CD4-positive, alpha-beta T cell treated with Interleukin-6 for 4 hours (primary cell): ENCODE measurements around the gene STK10.

Source experiments
- DNase-seq: peaks from one replicate; pipeline ENCODE4 v3.0.0-alpha.2; 2020; ENCODE audit warnings: mixed read lengths

The STK10 gene

DNA sequence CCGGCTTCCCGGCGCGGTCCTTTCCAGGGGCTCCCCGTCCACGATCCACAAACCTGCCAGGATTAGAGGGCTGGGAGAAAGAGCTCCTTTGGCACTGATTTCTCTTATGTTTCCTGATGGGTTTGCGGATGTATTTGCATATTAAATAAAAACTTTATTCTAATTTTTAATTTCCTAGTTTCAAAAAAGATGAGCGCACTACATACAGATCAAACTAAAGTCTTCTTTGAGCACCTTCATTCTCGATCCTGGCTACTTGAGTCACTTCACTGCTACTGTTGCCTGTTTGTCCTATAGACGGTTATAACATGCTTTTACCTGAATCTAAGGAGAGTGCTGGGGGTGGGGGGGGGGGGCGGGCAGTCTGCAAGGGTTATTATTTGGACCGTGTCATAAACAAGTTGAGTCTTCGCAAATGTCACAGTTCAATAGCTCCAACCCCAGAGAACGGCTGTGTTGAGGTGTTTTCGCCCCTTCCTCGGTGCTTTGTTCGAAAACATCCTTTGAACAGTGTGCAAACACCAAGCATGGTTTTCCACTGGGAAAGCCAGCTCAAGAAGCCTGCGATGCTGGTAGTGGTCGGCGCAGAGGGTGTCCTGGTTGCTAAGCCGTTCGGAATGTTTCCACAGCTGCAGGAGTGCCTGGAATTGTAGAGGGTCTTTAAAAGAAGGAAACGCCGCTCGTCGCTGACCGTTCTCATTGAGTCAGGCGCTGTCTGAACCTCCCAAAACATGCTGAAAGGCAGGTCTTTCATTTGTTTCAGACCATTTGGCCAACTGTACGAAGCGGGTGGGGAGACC lies 1.1 kb upstream of the STK10 start:
- DNase-seq = no peak

DNA sequence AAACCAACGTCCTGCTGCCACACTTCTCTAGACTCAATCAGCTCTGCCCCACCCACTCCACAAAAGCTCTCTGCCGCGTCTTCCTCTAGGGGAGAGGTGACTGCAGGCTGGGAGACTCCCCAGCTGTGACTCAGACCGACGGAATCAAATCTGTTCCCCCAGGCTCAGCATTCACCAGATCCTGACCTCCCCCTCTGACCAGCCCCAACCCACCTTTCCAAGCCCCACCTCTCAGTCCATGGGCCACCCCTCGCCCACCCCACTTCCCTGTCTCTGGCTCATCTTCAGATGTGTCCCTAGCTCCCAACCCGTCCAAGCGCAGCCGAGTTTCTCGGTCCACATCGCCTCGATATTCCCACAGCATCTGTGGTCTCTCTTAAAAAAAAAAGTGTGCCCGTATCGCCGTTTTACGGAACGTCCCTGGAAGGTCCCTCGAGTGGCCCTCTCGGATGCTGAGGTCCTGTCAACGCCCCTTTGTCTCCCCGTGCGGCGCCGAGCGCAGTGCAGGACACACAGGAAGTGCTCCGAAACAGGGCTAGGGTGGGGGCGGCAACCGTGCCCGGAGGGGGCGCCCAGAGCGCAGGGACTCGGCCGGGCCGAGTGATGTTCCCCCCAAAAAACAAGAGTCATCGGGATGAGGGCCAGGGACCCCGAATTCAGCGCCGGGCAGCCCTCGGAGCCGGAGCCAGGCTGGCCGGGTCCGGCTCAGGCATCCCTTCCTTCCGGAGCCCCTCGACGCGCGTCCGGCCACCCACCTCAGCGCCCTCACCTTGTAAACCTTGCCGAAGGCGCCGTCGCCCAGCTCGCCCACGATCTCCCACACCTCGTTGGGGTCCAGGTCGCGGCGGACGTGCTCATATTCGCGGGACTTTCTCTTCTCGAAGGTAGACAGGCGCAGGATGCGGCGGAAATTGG lies 649 bp downstream of the STK10 start:
- DNase-seq = peak; percentile 77

DNA sequence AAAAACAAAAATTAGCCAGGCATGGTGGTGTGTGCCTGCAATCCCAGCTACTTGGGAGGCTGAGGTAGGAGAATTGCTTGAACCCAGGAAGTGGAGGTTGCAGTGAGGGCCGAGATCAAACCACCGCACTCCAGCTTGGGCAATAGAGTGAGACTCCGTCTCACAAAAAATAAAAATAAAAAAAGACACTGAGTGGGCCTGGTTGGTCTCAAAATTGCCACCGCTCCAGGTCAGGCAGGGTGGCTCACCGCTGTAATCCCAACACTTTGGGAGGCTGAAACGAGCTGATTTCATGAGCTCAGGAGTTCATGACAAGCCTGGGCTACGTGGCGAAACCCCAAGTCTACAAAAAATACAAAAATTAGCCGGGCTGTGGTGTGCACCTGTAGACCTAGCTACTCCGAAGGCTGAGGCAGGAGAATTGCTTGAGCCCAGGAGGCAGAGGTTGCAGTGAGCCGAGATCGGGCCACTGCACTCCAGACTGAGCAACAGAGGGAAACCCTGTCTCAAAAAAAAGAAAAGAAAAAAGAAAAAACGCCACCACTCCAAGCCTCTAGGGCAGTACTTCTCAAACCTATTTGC lies 1.8 kb downstream of the STK10 start:
- DNase-seq = no peak

DNA sequence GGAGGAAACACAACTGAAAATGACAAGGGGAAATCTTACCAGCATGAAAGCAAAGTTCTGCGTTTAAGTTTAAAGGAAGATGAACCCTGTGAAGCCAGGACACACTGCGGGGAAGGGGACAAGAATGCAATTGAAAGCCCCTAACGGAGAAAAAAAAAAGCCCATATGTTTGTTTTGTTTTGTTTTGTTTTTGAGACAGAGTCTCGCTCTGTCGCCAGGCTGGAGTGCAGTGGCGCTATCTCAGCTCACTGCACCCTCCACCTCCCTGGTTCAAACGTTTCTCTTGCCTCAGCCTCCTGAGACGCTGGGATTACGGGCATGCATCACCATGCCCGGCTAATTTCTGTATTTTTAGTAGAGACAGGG lies 2.9 kb downstream of the STK10 start:
- peak; percentile 30 for DNase-seq

DNA sequence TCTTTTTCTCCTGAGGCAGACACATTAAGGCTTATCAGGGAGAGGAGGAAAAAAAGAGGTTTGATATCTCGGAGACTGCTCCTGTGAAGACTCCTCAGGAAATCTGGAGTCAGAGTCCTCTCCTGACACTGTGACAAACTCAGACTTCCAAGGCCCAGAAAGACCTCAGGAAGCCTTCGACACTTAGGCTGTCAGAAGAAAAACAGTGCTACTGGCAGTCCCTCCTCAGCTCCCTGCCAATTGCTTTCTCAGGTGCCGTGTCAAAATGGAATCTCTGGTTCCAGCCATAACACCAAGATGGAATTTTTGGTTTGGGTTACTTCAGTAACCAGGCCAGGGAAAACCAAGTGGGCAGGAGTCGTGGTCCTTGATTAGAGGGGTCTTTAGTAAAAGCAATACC lies 4.1 kb downstream of the STK10 start:
- no peak for DNase-seq

DNA sequence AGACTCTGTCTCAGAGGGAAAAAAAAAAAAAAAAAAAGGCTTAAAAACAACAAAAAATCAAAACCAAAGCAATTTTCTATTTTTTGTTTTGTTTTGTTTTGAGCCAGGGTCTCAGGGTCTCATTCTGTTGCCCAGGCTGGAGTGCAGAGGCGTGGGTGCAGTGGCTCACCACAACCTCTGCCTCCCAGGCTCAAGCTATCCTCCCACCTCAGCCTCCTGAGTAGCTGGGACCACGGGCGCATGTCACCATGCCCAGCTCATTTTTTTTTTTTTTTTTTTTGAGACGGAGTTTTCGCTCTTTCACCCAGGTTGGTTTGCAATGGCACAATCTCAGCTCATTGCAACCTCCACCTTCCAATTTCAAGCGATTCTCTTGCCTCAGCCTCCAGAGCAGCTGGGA lies 5.7 kb downstream of the STK10 start:
- no peak for DNase-seq

DNA sequence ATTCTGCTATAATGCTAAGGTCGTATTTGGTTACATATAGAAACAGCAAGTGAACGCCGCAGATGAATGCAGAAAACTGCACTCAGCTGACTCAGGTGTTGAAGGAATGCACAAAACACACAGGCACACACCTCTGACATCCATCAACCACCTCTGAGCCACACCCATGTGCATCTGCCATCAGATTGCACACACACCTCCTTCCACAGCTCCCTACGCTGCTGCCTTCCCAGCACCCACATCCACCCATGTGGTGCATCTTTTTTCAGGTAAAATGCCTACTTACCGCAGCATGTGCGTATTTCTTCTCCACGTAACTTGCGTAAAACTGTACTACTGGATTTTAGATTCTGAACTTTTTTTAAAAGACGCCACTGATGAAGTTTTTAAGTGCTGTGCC lies 7.1 kb downstream of the STK10 start:
- DNase-seq = peak; percentile 57

DNA sequence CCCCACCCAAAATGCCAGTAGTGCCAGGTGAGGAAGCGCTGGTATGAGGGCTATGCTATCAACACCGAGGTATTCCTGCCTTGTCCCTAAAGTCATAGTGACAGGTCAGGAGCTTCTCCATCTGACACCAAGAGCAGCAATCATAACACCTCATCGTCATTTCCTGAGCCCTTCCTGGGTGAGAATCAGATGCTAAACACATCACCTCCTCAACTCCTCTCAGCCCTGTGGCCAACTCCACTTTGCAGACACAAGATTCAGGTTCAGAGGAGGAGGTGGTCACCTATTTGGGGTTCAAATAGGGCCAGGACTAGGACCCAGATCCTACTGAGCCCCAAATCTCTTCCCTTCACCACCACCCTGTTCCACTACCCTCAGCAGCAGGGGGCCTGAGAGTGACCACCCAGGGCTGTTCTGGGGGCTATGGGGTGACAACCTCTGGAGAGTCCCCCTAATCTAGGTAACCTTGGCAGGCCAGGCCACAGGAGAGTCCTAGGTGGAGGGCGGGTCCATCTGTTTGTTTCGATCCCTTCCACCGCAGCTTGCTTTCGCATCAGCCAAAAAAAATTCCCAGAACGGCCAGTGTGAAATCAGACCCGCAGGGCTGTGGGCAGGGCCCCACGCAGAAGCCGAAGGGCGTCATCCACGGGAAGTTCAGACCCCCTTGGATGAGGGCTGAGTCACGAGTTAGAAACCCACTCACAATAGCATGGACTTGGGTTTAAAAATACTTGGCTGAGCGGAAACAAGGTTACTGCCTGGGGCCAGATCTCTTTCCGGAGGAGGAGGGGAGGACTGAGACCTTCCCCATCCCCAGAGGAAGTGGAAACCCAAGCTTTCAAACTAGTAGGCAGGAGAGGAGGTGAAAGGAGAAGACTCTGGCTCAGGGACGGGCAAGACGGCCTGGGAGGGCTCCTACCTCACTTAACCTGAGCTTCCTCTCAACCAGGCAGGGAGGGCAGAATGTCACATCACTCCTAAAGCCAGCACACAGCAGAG lies 8.7 kb downstream of the STK10 start:
- peak; percentile 58 for DNase-seq

DNA sequence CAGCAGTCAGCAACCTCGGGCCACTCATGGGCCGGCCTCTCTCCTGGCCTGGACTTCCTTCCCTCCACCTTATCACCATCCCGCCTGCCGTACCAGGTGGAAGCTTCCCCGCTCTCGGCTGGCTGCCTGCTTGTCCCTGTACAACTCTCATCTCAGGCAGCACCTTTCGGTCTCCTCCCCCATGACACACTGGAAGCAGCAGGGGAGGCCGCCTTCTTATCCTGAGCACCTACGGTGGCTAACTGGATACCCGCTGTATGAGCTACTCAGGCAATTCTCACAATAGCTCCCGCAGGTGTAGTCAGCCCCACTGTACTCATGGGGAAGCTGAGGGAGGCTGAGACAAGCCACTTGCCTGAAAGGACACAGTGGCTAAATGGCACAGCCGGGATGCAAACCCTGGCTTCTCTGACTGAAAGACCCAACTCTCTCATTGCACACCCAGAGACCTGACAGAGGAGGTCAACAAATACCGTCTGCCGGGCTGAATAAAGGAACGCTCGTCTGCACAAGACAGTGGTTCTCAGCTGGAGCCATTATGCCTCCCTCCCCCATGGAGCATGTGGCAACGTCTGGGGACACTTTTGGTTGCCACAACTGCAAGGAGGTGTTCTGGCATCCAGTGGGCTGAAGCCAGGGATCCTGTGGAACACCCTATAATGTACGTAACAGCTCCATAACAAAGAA lies 9.6 kb downstream of the STK10 start:
- peak; percentile 59 for DNase-seq

DNA sequence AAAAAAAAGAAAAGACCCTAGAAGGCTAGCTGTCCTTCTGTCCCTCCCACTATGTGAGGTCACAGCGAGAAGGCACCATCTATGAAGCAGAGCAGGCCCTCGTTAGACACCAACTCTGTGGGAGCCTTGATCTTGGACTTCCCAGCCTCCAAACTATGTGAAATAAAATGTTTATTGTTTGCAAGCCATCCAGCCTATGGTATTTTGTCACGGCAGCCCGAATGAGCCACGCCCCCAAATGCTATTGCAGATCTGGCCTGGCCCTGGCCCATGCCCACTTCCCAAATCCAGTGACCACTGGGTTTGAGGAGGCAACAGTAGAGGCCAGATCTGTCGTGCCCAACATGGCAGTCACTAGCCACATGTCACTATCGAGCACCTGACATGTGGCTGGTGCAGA lies 10.8 kb downstream of the STK10 start:
- DNase-seq = no peak

DNA sequence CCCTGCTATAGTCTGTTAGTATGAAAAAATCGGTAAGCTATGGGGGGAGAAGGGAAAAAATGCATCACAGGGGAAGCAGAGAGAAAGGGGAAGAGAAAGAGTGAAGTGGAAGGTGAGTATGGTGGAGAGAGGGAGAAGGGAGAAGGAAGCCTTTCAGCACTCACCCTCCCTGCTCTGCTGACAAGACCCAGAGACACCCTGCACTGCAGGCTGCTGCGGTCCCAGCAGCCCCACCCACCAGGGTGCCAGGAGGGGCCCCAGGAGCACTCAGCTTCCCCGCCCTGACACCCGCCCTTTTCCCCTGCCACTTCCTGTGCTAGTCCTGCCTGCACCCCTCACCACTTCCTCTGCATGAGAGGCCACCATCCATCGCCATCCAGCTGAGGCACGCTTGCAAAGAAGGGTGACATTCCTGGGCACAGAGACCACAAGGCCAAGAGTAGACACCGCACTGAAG lies 12.7 kb downstream of the STK10 start:
- DNase-seq = peak; percentile 95

DNA sequence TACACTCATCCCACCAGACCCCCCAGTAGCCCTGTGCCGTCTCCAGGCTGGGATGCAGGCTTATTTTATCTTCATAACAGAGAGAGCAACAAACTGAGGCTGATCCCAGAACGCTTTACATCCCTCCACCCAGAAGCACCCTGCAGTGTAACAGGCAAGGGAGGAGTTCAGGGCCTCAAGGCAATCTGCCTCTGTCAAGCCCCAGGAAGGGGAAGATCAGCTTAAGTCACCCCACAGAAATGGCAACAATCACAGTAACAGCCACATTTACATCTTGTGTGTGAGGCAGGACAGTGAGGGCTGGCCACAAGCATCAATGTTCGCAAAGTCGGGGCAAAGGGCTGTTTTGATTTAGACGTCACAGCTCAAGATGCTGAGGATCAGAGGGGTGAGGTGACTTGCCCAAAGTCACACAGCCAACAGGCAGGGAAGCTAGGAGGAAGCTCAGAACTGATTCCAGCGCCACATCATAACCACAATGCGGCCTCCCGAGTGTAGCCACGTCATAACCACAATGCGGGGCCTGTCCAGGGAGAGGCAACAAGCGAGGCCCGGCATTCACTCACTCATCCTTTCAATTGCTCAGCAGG lies 14.4 kb downstream of the STK10 start:
- peak; percentile 77 for DNase-seq

DNA sequence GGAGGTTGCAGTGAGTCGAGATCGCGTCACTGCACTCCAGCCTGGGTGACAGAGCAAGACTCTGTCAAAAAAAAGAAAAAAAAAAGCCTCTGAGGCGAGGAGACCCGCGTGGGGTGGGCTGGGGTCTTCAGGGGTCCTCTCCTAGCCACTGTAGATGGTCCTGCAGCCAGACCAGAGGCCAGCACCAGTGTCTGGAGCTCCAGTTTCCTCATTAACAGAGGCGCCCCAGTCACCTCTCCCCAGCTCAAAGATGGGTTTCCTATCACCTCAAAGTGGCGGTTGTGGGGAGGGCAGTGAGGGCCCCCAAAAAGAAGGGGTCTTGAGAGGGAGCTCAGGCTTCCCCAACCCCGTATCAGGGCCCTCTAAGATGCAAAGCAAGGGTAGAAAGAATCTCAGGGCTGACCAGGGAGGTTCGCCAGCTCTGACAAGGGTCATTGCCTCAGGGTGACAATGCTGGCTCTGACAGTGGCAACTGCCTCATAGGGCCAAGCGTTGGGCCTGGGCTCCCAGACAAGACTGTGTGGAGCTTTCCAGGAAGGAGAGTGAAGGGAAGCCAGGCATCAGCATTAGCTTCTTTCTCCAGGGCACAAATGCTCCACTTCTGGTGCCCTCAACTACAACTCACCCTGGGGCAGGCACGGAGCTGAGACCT lies 15.0 kb downstream of the STK10 start:
- no peak for DNase-seq

DNA sequence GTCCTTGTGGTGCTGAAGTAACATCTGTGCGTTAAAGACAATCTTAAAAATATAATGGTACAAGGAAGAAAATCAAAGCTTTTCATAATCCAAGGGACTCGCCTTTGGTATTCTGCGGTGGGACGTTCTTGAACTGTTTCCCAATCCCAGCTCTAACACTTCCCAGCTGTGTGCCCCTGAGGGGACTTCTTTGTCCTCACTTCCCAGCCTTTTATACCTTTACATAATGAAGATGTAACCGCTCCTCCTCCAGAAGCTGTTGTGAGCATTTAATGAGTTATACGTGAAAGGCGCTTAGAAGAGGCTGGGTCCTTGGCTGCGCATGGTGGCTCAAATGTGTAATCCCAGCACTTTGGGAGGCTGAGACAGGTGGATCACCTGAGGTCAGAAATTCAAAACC lies 16.9 kb downstream of the STK10 start:
- no peak for DNase-seq

DNA sequence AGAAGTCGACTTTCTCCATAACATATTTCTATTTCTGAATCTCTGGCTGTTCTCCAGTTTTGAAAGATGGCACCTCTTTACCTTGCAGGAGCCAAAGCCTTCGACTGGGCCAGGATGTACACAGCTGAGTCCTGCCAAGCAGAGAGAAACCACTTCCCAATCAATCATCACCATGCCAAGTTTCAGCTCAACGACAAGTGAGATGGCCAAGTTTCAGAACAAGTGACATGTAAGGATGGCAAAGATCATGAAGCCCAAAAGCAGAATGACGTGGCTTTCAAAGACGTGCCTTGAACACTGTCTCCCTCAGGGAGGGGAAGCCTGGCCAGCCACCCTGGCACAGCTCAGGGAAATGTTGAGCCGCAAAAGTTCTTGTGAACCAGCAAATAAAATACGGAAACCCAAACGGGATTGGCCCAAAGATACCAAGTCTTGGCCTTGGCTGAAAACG lies 17.7 kb downstream of the STK10 start:
- DNase-seq = no peak

DNA sequence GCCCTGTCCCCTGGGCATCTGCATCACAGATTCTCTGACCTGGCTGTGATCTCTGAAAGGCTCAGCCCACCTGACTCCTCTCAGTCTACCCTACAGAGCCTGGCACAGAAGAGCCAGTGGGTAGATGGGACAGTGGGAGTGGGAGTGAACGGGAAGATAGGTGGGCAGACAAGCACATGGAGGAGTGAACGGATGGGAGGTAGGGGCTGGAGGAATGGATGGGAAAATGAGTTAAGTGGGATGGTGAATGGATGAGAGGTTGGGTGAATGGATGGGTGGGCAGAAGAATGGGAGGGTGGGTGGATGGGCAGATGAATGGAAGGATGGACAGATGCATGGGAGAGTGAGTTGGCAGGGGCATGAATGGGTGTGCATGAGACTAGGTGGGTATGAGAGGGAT lies 18.8 kb downstream of the STK10 start:
- no peak for DNase-seq

DNA sequence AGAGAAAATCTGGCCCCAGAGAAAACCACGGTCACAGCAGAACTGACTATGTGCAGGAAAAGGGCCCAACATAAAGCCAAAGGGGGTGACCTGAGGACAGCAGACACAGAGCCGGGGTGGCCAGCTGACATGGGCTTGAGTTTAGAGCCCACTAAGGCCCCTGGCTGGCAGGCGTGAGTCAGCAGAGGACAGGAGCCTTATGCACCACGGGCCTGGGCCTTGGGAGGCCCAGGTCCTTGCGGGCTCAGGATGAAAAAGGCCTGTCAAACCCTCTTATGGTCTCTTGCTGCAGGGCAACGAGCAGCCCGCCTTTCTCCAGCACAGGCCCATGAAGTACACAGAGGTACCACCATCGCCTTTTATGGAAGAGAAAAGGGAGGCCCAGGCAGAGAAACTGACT lies 19.7 kb downstream of the STK10 start:
- no peak for DNase-seq

DNA sequence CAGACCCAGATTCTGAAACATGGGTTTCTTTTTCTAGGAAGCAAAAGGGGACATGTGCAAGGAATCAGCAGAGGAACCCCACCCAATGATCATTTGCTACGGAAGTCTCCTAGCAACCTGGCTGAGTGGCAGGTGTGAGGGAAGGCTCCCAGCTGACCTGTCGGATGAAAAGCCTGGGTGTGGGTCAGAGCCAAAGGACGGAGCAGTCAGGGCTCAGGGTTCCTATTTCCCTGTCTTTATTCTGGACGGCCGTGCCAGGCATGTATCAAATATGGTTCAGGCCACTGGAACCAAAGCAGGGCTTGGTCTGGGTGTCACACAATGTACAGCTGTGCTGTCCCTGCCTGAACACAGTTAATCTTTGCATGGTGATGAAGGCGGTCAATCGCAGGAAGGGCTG lies 20.1 kb downstream of the STK10 start:
- DNase-seq = no peak

DNA sequence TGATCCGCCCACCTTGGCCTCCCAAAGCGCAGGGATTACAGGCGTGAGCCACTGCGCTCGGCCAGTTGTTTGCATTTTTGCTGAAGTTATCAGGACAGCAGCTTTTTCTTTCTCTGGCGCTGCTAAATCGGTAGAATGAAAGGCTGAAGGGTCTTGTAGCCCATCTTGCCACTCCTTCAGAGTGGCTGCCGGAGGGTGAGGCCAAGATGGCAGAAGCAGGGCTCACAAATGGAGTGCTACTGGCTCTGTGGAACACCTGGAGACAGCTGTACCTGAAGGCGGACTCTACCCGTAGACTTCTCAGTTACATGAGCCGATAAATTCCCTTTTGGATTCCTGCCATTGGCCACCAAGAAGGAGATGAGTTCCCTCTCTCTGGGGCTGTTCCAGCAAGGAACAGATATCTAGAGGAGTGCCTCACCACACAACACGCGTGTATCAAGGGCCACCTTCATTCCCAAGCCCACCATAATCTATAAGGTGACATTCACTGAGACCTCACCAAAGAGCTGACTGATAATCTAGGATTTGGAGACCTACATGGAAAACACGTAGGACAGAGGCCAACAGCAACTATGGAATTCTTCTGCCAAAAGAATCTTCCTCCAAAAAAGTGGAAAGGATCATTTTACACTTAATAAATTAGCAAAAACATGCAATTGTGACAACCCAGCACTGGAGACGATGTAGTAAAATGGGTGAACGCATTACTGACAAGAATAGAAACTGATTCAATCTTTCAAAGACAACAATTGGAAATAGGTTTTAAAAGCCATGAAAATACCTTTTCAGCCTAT lies 21.8 kb downstream of the STK10 start:
- DNase-seq = no peak

DNA sequence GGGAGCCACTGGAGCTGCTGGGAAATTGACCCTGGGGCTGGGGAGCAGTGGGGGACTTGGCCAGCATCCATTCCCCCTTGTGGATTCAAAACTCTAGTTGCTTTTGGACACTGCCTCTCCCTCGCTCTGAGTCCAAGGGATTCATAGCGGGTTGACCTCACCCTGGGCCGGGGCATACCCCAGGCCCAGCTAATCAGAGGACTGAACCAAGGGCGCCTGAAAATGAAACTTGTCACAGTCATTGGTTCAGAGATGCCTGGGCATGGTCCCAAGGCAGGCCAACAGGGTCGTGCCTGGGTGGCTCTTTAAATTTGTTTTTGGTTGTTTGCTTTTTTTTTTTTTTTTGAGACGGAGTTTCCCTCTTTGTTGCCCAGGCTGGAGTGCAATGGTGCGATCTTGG lies 22.6 kb downstream of the STK10 start:
- no peak for DNase-seq
